ENCODE measurements around the gene BAG5.

The BAG5 gene

DNA sequence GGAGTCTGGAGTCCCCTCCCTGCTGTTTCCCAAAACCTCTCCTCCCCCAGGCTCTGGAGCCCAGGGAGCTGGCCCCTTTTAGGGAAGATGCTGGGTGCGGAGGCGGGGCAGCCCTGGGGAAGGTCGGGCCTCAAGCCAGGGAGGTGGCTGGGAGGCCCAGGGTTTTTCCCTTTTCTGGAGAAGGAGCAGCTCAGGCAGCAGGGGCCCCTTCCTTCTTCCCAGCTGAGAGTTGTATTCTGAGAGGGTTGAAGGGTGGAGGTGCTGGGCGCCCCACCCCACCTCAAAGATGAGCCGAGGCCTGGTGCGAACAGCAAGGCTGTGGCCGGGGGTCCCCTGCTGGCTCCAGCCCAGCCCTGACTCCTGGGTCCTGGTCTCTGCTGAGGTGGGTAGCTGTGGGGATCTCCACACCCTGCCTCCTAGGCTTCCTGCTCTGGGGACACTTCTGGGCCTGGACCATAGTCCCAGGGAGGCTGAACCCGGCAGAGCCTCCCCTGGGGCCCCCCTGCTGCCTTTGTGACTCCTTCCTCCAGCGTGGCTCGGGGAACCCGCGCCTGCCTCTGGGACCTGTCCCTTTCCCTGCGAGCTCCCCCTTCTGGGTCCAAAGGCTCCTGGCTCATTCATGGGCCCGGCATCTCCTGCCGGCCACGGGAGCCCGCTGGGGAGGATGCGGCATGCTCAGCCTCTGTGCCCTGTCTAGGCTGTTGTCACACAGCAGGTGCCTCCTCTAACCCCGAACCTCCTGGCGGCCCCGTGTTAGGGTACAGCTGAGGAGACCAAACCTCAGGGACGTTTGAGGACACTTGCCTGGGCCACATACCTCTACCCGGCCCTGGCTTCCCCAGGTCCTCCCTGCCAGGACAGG lies 29.1 kb downstream of the BAG5 start:
- Histone ChIP-seq H3K27ac (ENCODE audit: low read length) (peak overlapping the region; percentile 98), H3K36me3 (ENCODE audit: control insufficient read depth in 2 of 2, insufficient read depth in 2 of 2, low read length in 2 of 2) (peaks cover 5 to 7% of the 10 kb centered on the region in 2 donors), H3K9ac (ENCODE audit: low read length in 2 of 2) (peak overlapping the region; percentile 50 to 84), H3K27me3 (ENCODE audit: control insufficient read depth in 1 of 2, insufficient read depth in 2 of 2, low read length in 2 of 2) (no peaks in the 10 kb centered on the region), H3K9me3 (ENCODE audit: control insufficient read depth in 2 of 2, low read length in 2 of 2) (no peaks in the 10 kb centered on the region), H3K4me3 (ENCODE audit: low read length in 2 of 2) (peak overlapping the region in 1 of 2 donors; percentile 67), H3K4me1 (ENCODE audit: control insufficient read depth, insufficient read depth, low read length) (peaks cover 92% of the 10 kb centered on the region)

DNA sequence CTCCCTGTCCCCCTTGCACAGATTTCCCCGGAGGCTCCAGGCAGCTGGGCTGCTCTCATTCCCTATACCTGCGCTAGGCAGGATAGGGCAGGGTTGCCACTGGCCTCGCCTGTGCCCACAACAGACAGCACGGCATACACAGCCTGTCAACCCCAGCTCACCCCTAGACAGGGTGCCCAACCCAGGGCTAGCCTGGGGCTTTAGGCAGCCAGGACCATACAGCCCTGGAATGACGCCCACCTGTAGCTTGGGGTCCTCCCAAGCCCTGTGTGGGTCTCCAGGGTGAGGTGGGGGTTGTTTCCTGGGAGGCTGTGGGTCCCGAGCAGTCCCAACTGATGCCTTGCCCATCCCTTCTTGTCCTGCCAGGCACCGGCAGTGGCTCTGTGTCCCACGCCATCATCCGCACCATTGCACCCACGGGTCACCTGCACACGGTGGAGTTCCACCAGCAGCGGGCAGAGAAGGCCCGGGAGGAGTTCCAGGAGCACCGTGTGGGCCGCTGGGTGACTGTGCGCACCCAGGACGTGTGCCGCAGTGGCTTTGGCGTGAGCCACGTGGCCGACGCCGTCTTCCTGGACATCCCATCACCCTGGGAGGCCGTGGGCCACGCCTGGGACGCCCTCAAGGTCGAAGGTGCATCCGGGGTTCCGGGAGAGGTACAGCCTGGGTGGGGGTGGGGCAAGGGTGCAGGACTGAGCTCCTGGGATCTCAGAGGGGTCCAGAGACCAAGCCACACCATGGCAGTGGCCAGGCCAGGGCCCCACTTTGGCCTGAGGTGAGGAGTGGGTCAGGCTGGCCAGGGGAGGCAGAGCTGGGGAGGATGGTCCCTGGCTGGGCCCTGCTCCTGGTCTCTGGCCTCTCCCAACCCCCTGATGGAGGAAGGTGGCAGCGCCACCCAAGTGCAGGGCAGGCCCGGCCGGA lies 30.0 kb downstream of the BAG5 start:
- peak overlapping the region; percentile 50 to 58 for H3K9ac ChIP-seq (ENCODE audit: low read length in 2 of 2)
- peak overlapping the region; percentile 98 for H3K27ac ChIP-seq (ENCODE audit: low read length)
- H3K36me3 ChIP-seq (ENCODE audit: control insufficient read depth in 2 of 2, insufficient read depth in 2 of 2, low read length in 2 of 2) = peaks cover 5 to 7% of the 10 kb centered on the region in 2 donors
- peaks cover 95% of the 10 kb centered on the region for H3K4me1 ChIP-seq (ENCODE audit: control insufficient read depth, insufficient read depth, low read length)
- H3K4me3 ChIP-seq (ENCODE audit: low read length in 2 of 2) = peak overlapping the region; percentile 32 to 47
- H3K27me3 ChIP-seq (ENCODE audit: control insufficient read depth in 1 of 2, insufficient read depth in 2 of 2, low read length in 2 of 2) = no peaks in the 10 kb centered on the region
- no peaks in the 10 kb centered on the region for H3K9me3 ChIP-seq (ENCODE audit: control insufficient read depth in 2 of 2, low read length in 2 of 2)

DNA sequence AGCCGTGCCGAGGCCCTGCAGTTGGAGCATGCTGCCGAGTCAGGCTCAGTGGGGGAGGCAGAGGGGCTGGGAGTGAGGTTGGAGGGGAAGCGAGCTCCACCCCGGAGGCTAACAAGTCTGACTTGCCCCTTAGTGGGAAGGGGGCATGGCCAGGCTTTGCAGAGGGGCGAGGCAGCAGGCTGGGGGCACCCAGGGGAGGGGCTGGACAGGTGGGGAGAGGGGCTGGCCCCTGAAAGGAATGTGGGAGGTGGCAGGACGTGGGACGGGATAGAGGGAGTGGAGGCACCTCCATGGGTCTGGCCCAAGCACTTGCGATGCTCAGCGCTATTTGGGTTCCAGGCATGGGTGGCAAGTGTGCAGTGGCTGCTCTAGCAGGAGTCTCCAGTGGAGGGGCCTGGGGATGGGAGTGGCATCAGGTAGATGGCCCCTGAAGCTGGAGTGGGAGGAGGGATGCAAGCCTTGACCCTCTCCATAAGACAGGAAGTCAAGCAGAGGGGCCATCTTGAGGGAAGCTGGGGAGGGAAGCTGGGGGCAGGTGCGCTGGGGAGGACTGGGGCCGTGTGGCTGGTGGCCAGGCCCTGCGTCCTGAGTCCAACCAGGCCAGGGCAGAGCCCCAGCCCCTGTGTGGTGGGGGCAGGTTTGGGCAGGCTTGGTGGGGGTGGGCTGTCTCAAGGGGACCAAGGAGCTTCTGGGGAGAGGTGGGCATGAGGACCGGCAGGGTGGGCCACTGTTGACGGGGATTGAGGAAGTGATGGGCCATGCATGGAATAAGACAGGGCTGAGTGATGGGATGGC lies 30.8 kb downstream of the BAG5 start:
- Histone ChIP-seq H3K36me3 (ENCODE audit: control insufficient read depth in 2 of 2, insufficient read depth in 2 of 2, low read length in 2 of 2) (peaks cover 5 to 7% of the 10 kb centered on the region in 2 donors), H3K27me3 (ENCODE audit: control insufficient read depth in 1 of 2, insufficient read depth in 2 of 2, low read length in 2 of 2) (no peaks in the 10 kb centered on the region), H3K9me3 (ENCODE audit: control insufficient read depth in 2 of 2, low read length in 2 of 2) (no peaks in the 10 kb centered on the region), H3K27ac (ENCODE audit: low read length) (peak overlapping the region; percentile 98), H3K9ac (ENCODE audit: low read length in 2 of 2) (no peak overlapping the region), H3K4me1 (ENCODE audit: control insufficient read depth, insufficient read depth, low read length) (peaks cover 91% of the 10 kb centered on the region), H3K4me3 (ENCODE audit: low read length in 2 of 2) (peak overlapping the region in 1 of 2 donors; percentile 47)

- Histone ChIP-seq H3K4me1 (ENCODE audit: control insufficient read depth, insufficient read depth, low read length) (peaks cover 91% of the 10 kb centered on the region), H3K36me3 (ENCODE audit: control insufficient read depth in 2 of 2, insufficient read depth in 2 of 2, low read length in 2 of 2) (peaks cover 5 to 7% of the 10 kb centered on the region in 2 donors), H3K4me3 (ENCODE audit: low read length in 2 of 2) (peak overlapping the region in 1 of 2 donors; percentile 90), H3K9ac (ENCODE audit: low read length in 2 of 2) (no peak overlapping the region), H3K27me3 (ENCODE audit: control insufficient read depth in 1 of 2, insufficient read depth in 2 of 2, low read length in 2 of 2) (no peaks in the 10 kb centered on the region), H3K9me3 (ENCODE audit: control insufficient read depth in 2 of 2, low read length in 2 of 2) (no peaks in the 10 kb centered on the region), H3K27ac (ENCODE audit: low read length) (peak overlapping the region; percentile 98)
These were observed 31.6 kb downstream of the BAG5 start for GRCh38 chr14:103530831-103531230.

GRCh38 chr14:103530390-103530789 lies 32.1 kb downstream of the BAG5 start:
- no peak overlapping the region for H3K9ac ChIP-seq (ENCODE audit: low read length in 2 of 2)
- no peaks in the 10 kb centered on the region for H3K27me3 ChIP-seq (ENCODE audit: control insufficient read depth in 1 of 2, insufficient read depth in 2 of 2, low read length in 2 of 2)
- peaks cover 5 to 7% of the 10 kb centered on the region in 2 donors for H3K36me3 ChIP-seq (ENCODE audit: control insufficient read depth in 2 of 2, insufficient read depth in 2 of 2, low read length in 2 of 2)
- peaks cover 89% of the 10 kb centered on the region for H3K4me1 ChIP-seq (ENCODE audit: control insufficient read depth, insufficient read depth, low read length)
- H3K27ac ChIP-seq (ENCODE audit: low read length) = peak overlapping the region; percentile 98
- no peaks in the 10 kb centered on the region for H3K9me3 ChIP-seq (ENCODE audit: control insufficient read depth in 2 of 2, low read length in 2 of 2)
- H3K4me3 ChIP-seq (ENCODE audit: low read length in 2 of 2) = peak overlapping the region in 1 of 2 donors; percentile 90

- peaks cover 5 to 7% of the 10 kb centered on the region in 2 donors for H3K36me3 ChIP-seq (ENCODE audit: control insufficient read depth in 2 of 2, insufficient read depth in 2 of 2, low read length in 2 of 2)
- peak overlapping the region; percentile 84 for H3K27ac ChIP-seq (ENCODE audit: low read length)
- peak overlapping the region; percentile 82 to 94 for H3K9ac ChIP-seq (ENCODE audit: low read length in 2 of 2)
- no peaks in the 10 kb centered on the region for H3K27me3 ChIP-seq (ENCODE audit: control insufficient read depth in 1 of 2, insufficient read depth in 2 of 2, low read length in 2 of 2)
- H3K4me3 ChIP-seq (ENCODE audit: low read length in 2 of 2) = peak overlapping the region; percentile 90 to 98
- peaks cover 83% of the 10 kb centered on the region for H3K4me1 ChIP-seq (ENCODE audit: control insufficient read depth, insufficient read depth, low read length)
- no peaks in the 10 kb centered on the region for H3K9me3 ChIP-seq (ENCODE audit: control insufficient read depth in 2 of 2, low read length in 2 of 2)
These were observed 32.8 kb downstream of the BAG5 start for GRCh38 chr14:103529383-103530365.

GRCh38 chr14:103528587-103529382 lies 33.7 kb downstream of the BAG5 start, which contains the start of gene TRMT61A:
TSS of gene TRMT61A (plus strand) at chr14:103529196. CDS start at chr14:103529979, 783 bp downstream.
- Histone ChIP-seq H3K36me3 (ENCODE audit: control insufficient read depth in 2 of 2, insufficient read depth in 2 of 2, low read length in 2 of 2) (peaks cover 5 to 7% of the 10 kb centered on the region in 2 donors), H3K27me3 (ENCODE audit: control insufficient read depth in 1 of 2, insufficient read depth in 2 of 2, low read length in 2 of 2) (no peaks in the 10 kb centered on the region), H3K4me1 (ENCODE audit: control insufficient read depth, insufficient read depth, low read length) (peaks cover 74% of the 10 kb centered on the region), H3K27ac (ENCODE audit: low read length) (peak within 1 kb of the TSS; percentile 84), H3K4me3 (ENCODE audit: low read length in 2 of 2) (peak within 1 kb of the TSS; percentile 90 to 98), H3K9ac (ENCODE audit: low read length in 2 of 2) (peak within 1 kb of the TSS; percentile 82 to 94), H3K9me3 (ENCODE audit: control insufficient read depth in 2 of 2, low read length in 2 of 2) (no peaks in the 10 kb centered on the region)

DNA sequence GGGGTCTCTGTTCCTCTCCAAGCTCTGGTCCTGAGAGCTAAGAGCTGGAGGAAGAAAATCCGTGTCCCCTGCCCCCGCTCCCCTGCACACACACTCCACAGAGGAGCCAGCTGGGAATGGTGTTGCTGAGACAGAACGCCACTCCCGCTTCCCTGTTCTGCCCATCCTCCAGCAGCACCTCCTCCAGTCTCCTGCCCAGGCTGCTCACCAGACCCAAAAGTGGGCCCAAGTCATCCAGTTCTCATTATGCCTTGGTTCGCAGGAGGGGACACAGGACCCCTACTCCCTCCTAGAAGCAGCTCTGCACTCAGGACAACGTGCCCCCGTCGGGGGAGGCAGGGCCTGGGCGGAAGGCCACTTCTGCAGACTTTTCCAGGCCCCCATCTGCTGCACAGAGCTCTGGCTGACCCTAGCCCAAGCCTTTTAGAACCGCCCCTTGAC lies 34.3 kb downstream of the BAG5 start:
- Histone ChIP-seq H3K27me3 (ENCODE audit: control insufficient read depth in 1 of 2, insufficient read depth in 2 of 2, low read length in 2 of 2) (no peaks in the 10 kb centered on the region), H3K9ac (ENCODE audit: low read length in 2 of 2) (peak overlapping the region in 1 of 2 donors; percentile 29), H3K36me3 (ENCODE audit: control insufficient read depth in 2 of 2, insufficient read depth in 2 of 2, low read length in 2 of 2) (peaks cover 5 to 7% of the 10 kb centered on the region in 2 donors), H3K27ac (ENCODE audit: low read length) (peak overlapping the region; percentile 84), H3K4me3 (ENCODE audit: low read length in 2 of 2) (peak overlapping the region; percentile 10 to 90), H3K4me1 (ENCODE audit: control insufficient read depth, insufficient read depth, low read length) (peaks cover 70% of the 10 kb centered on the region), H3K9me3 (ENCODE audit: control insufficient read depth in 2 of 2, low read length in 2 of 2) (no peaks in the 10 kb centered on the region)
